ENCODE measurements around the gene DHRSX. TPM values are rescaled to one million over a fixed set of nuclear protein-coding genes. Genes with fewer than 3 reads are reported as not detected.
"Not testable (repeated sequence)": the region's sequence is repeated elsewhere in the genome, so short reads cannot be mapped to it uniquely, and the experiment has no call there.

The DHRSX gene
- total and polyA plus RNA-seq, 2 experiments from 2014 or later, result 37.2 to 71.7 TPM

GRCh38 chrX:2536141-2536540, 35.4 kb upstream of the DHRSX start:
- H3K9me2 ChIP-seq (replicated peaks; ENCODE audit: insufficient read depth), result no peaks in the 10 kb centered on the region
- no peak for DNase-seq (ENCODE audit: low spot score)
- no peak overlapping the region for H2AFZ ChIP-seq
- H4K20me1 ChIP-seq (ENCODE audit: insufficient read depth, poor library complexity, severe bottlenecking), result no peaks in the 10 kb centered on the region
- H3K27ac ChIP-seq, result no peak overlapping the region
- H3K4me3 ChIP-seq, result no peak overlapping the region
- no peak for TF ChIP-seq EZH2 (IDR thresholded peaks at IDR 0.05; ENCODE audit: borderline replicate concordance)
- TF ChIP-seq CTCF (IDR thresholded peaks at IDR 0.05; ENCODE audit: poor library complexity), result no peak
- no peak for TF ChIP-seq EZH2phosphoT487 (IDR thresholded peaks at IDR 0.05; ENCODE audit: low read depth, severe bottlenecking, unreplicated experiment)
- H3K9me3 ChIP-seq (ENCODE audit: low read depth), result no peaks in the 10 kb centered on the region
- H3K27me3 ChIP-seq, result no peaks in the 10 kb centered on the region
- no peaks in the 10 kb centered on the region for H3K36me3 ChIP-seq (replicated peaks; ENCODE audit: insufficient read depth, low read depth)
- H3K4me1 ChIP-seq (ENCODE audit: insufficient read depth), result no peaks in the 10 kb centered on the region
- no peak overlapping the region for H3K4me2 ChIP-seq
- H3K79me2 ChIP-seq, result no peaks in the 10 kb centered on the region
- 96% methylated on average over 7 of the region's 7 CpGs for WGBS (ENCODE audit: low lambda C conversion rate, missing lambda C conversion rate)

GRCh38 chrX:2534261-2535021, 33.7 kb upstream of the DHRSX start:
- not testable (repeated sequence) for H3K36me3 ChIP-seq (replicated peaks; ENCODE audit: insufficient read depth, low read depth); H3K27ac ChIP-seq; H3K27me3 ChIP-seq; H3K4me1 ChIP-seq (ENCODE audit: insufficient read depth); H3K79me2 ChIP-seq; H3K4me2 ChIP-seq; H3K9me3 ChIP-seq (ENCODE audit: low read depth); H4K20me1 ChIP-seq (ENCODE audit: insufficient read depth, poor library complexity, severe bottlenecking); H3K4me3 ChIP-seq; DNase-seq (ENCODE audit: low spot score); H3K9me2 ChIP-seq (replicated peaks; ENCODE audit: insufficient read depth); H2AFZ ChIP-seq
- 74% methylated on average over 5 of the region's 5 CpGs for WGBS (ENCODE audit: low lambda C conversion rate, missing lambda C conversion rate)

GRCh38 chrX:2533424-2533823, 32.6 kb upstream of the DHRSX start:
- Histone ChIP-seq H2AFZ (no peak overlapping the region), H3K4me3 (no peak overlapping the region), H3K36me3 (replicated peaks; ENCODE audit: insufficient read depth, low read depth) (no peaks in the 10 kb centered on the region), H4K20me1 (ENCODE audit: insufficient read depth, poor library complexity, severe bottlenecking) (no peaks in the 10 kb centered on the region), H3K27ac (no peak overlapping the region), H3K4me2 (no peak overlapping the region), H3K27me3 (no peaks in the 10 kb centered on the region), H3K9me3 (ENCODE audit: low read depth) (no peaks in the 10 kb centered on the region), H3K4me1 (ENCODE audit: insufficient read depth) (no peaks in the 10 kb centered on the region), H3K79me2 (no peaks in the 10 kb centered on the region), H3K9me2 (replicated peaks; ENCODE audit: insufficient read depth) (no peaks in the 10 kb centered on the region)
- WGBS (ENCODE audit: low lambda C conversion rate, missing lambda C conversion rate), result 72% methylated on average over 8 of the region's 8 CpGs
- TF ChIP-seq EZH2phosphoT487 (IDR thresholded peaks at IDR 0.05; ENCODE audit: low read depth, severe bottlenecking, unreplicated experiment) (no peak), EZH2 (IDR thresholded peaks at IDR 0.05; ENCODE audit: borderline replicate concordance) (no peak), CTCF (IDR thresholded peaks at IDR 0.05; ENCODE audit: poor library complexity) (no peak)
- no peak for DNase-seq (ENCODE audit: low spot score)

- TF ChIP-seq CTCF (IDR thresholded peaks at IDR 0.05; ENCODE audit: poor library complexity) (no peak), EZH2phosphoT487 (IDR thresholded peaks at IDR 0.05; ENCODE audit: low read depth, severe bottlenecking, unreplicated experiment) (no peak), EZH2 (IDR thresholded peaks at IDR 0.05; ENCODE audit: borderline replicate concordance) (no peak)
- WGBS (ENCODE audit: low lambda C conversion rate, missing lambda C conversion rate), result 93% methylated on average over 10 of the region's 10 CpGs
- no peak for DNase-seq (ENCODE audit: low spot score)
Observed at GRCh38 chrX:2526390-2526789, 25.6 kb upstream of the DHRSX start.

More at GRCh38 chrX:2526390-2526789, 25.6 kb upstream of the DHRSX start:
- Histone ChIP-seq H3K9me2 (replicated peaks; ENCODE audit: insufficient read depth) (no peaks in the 10 kb centered on the region), H3K4me1 (ENCODE audit: insufficient read depth) (no peaks in the 10 kb centered on the region), H2AFZ (no peak overlapping the region), H3K27me3 (no peaks in the 10 kb centered on the region), H3K79me2 (no peaks in the 10 kb centered on the region), H3K27ac (no peak overlapping the region), H3K9me3 (ENCODE audit: low read depth) (no peaks in the 10 kb centered on the region), H3K4me3 (no peak overlapping the region), H3K4me2 (no peak overlapping the region), H4K20me1 (ENCODE audit: insufficient read depth, poor library complexity, severe bottlenecking) (no peaks in the 10 kb centered on the region), H3K36me3 (replicated peaks; ENCODE audit: insufficient read depth, low read depth) (no peaks in the 10 kb centered on the region)
